K562 (cell line): ENCODE data around the gene TMEM135. TPM values are rescaled to one million over a fixed set of nuclear protein-coding genes. Genes with fewer than 3 reads are reported as not detected.

Experiments
- ATAC-seq: fragments of 200-7000 bp; cut with Tn5 transposase; 3 replicates; pipeline ENCODE4 v1.9.1; 2020; ENCODE audit warnings: moderate library complexity
- BruUV-seq: library from RNA; stranded (reverse); fragments of 400-500 nt; replicated peaks from 2 replicates; lab custom pipeline; 2021; lab: Mats Ljungman, UMichigan
- CTCF ChIA-PET: fragments of 300-600 bp; formaldehyde crosslinking; extraction: SDS; loops from one replicate; lab custom pipeline; 2021; ENCODE audit warnings: low intra/inter-chr PET ratio; lab: Yijun Ruan, JAX
- POLR2A ChIA-PET: fragments of 300-600, 350-650 bp; sonication (Branson Sonifier 250); formaldehyde crosslinking; extraction: SDS; loops from one replicate; lab custom pipeline; 2021; ENCODE audit warnings: antibody characterized with exemption, inconsistent platforms; lab: Yijun Ruan, JAX
- DNase-seq, 4 experiments: peaks; one replicate each; pipeline versions ENCODE4 v3.0.0 to v3.0.0-alpha.2; 2011 to 2018; ENCODE audit warnings: low spot score in 3 of 4, mixed read lengths in 3 of 4; ENCODE audit errors: extremely low read depth in 1 of 4
- FAIRE-seq: peaks from 2 replicates; lab custom pipeline; 2011; peaks lifted over from hg19 to GRCh38; lab: Jason Lieb, UNC
- H2AFZ ChIP-seq: 2 replicates; pipeline ENCODE4 v1.6.0; 2011; ENCODE audit warnings: low read depth, low read length, control low read depth, inconsistent platforms
- H3K27ac ChIP-seq: fragments of 200-600 bp; 3 replicates; pipeline ENCODE4 v1.8.0; 2011; ENCODE audit warnings: low read depth, mild to moderate bottlenecking, control low read depth, inconsistent platforms, low read length, moderate library complexity, mixed read lengths; ENCODE audit errors: extremely low read depth
- H3K27me3 ChIP-seq, 2 experiments: fragments of 300-600 bp in 1 of 2; 2 replicates in 1 of 2; 3 replicates in 1 of 2; pipeline versions ENCODE4 v1.6.0 to v1.8.0; 2011; ENCODE audit warnings: inconsistent platforms in 2 of 2, low read length in 2 of 2, mild to moderate bottlenecking in 1 of 2, mixed read lengths in 1 of 2, moderate library complexity in 1 of 2; ENCODE audit not compliant: control insufficient read depth in 2 of 2, insufficient read depth in 2 of 2
- H3K36me3 ChIP-seq: fragments of 300-600 bp; 3 replicates; pipeline ENCODE4 v1.8.0; 2011; ENCODE audit warnings: mild to moderate bottlenecking, low read length, inconsistent platforms; ENCODE audit not compliant: control insufficient read depth, insufficient read depth
- H3K4me1 ChIP-seq, 2 experiments: fragments of 200-600 bp in 1 of 2; replicated peaks in 1 of 2; 2 replicates in 1 of 2; 3 replicates in 1 of 2; pipeline versions ENCODE4 v1.5.1 to v1.8.0; 2011; ENCODE audit warnings: inconsistent platforms in 2 of 2, low read length in 2 of 2, mild to moderate bottlenecking in 1 of 2, mixed read lengths in 1 of 2, moderate library complexity in 1 of 2; ENCODE audit not compliant: control insufficient read depth in 2 of 2, insufficient read depth in 2 of 2
- H3K4me2 ChIP-seq: 2 replicates; pipeline ENCODE4 v1.6.1; 2011; ENCODE audit warnings: low read length, control low read depth, inconsistent platforms, mixed read lengths; ENCODE audit not compliant: insufficient read depth
- H3K4me3 ChIP-seq: fragments of 200-600 bp; sonication (generic), shearing (Covaris generic); 2 replicates; pipeline ENCODE4 v1.5.1; 2016; ENCODE audit warnings: control low read depth, inconsistent platforms
- H3K79me2 ChIP-seq: fragments of 200-600 bp; 3 replicates; pipeline ENCODE4 v1.8.0; 2011; ENCODE audit warnings: low read length, inconsistent platforms; ENCODE audit not compliant: control insufficient read depth, insufficient read depth
- H3K9ac ChIP-seq, 2 experiments: 2 replicates each; pipeline versions ENCODE4 v1.6.0 to v1.6.1; 2011; ENCODE audit warnings: low read depth in 2 of 2, low read length in 2 of 2, control low read depth in 1 of 2, inconsistent platforms in 1 of 2, mild to moderate bottlenecking in 1 of 2, mixed read lengths in 1 of 2; ENCODE audit not compliant: insufficient read depth in 1 of 2
- H3K9me1 ChIP-seq: one replicate; pipeline ENCODE4 v1.6.0; 2011; ENCODE audit warnings: inconsistent platforms, mild to moderate bottlenecking, low read length, moderate library complexity; ENCODE audit not compliant: control insufficient read depth, insufficient read depth
- H3K9me3 ChIP-seq: replicated peaks from 2 replicates; pipeline ENCODE4 v1.5.1; 2011; ENCODE audit warnings: low read depth, low read length, inconsistent platforms; ENCODE audit not compliant: control insufficient read depth, insufficient read depth
- H4K20me1 ChIP-seq: replicated peaks from 2 replicates; pipeline ENCODE4 v1.6.1; 2011; ENCODE audit warnings: low read length, inconsistent platforms, mixed read lengths; ENCODE audit not compliant: control insufficient read depth, insufficient read depth
- CBFA2T2 ChIP-seq: fragments of 450-650 bp; conservative IDR thresholded peaks from 2 replicates; pipeline ENCODE4 v1.6.1; 2017; ENCODE audit warnings: mild to moderate bottlenecking
- EP300 ChIP-seq: IDR thresholded peaks from 2 replicates; pipeline ENCODE4 v1.6.1; 2012; ENCODE audit warnings: low read length, improper control_type of control experiment
- ESRRA ChIP-seq: fragments of 450-650 bp; IDR thresholded peaks from 2 replicates; pipeline ENCODE4 v1.6.1; 2014; ENCODE audit warnings: low read depth, mild to moderate bottlenecking, moderate library complexity, borderline replicate concordance
- ETV5 ChIP-seq: sonication (generic); formaldehyde crosslinking; IDR thresholded peaks from 2 replicates; pipeline ENCODE4 v1.4.0; 2020; ENCODE audit warnings: low read depth, mild to moderate bottlenecking, missing genetic modification reagents
- FIP1L1 ChIP-seq: fragments of 200-400 bp; formaldehyde crosslinking; IDR thresholded peaks from 2 replicates; pipeline ENCODE4 v1.6.1; 2018; ENCODE audit warnings: mild to moderate bottlenecking, low read depth, low read length; ENCODE audit not compliant: poor library complexity, severe bottlenecking
- FOXJ2 ChIP-seq: fragments of 200-800 bp; sonication (Bioruptor generic); IDR thresholded peaks from 2 replicates; pipeline ENCODE4 v1.6.1; 2016; ENCODE audit warnings: missing genetic modification characterization, missing compliant biosample characterization
- HNRNPK ChIP-seq: fragments of 200-400 bp; formaldehyde crosslinking; IDR thresholded peaks from one replicate; pipeline ENCODE4 v1.6.1; 2018; ENCODE audit warnings: mild to moderate bottlenecking, low read depth, low read length; ENCODE audit not compliant: poor library complexity, severe bottlenecking
- NCOA6 ChIP-seq: fragments of 450-650 bp; IDR thresholded peaks from 2 replicates; pipeline ENCODE4 v1.6.1; 2017; ENCODE audit warnings: mild to moderate bottlenecking
- PREB ChIP-seq: sonication (generic); formaldehyde crosslinking; IDR thresholded peaks from 2 replicates; pipeline ENCODE4 v1.8.1; 2023; ENCODE audit warnings: mild to moderate bottlenecking, missing genetic modification reagents
- RNF2 ChIP-seq: sonication (generic); IDR thresholded peaks from 2 replicates; pipeline ENCODE4 v1.6.1; 2016
- SRSF9 ChIP-seq: fragments of 200-400 bp; formaldehyde crosslinking; IDR thresholded peaks from 2 replicates; pipeline ENCODE4 v1.6.1; 2017; ENCODE audit warnings: low read depth, low read length, borderline replicate concordance
- ZNF133 ChIP-seq: fragments of 250-450 bp; sonication (Bioruptor Pico); IDR thresholded peaks from 2 replicates; pipeline ENCODE4 v1.4.0; 2020; ENCODE audit warnings: mild to moderate bottlenecking
- ZSCAN32 ChIP-seq: fragments of 450-650 bp; formaldehyde crosslinking; IDR thresholded peaks from 2 replicates; pipeline ENCODE4 v1.4.0; 2020; ENCODE audit warnings: mild to moderate bottlenecking, moderate library complexity
- WGBS: fragments of 100-300 bp; shearing (Covaris generic); methylation state at CpG from one replicate; pipeline ENCODE4 v1.1.6; 2016; ENCODE audit warnings: low coverage, mixed read lengths; ENCODE audit not compliant: insufficient coverage; ENCODE audit errors: missing lambda C conversion rate; 5-methylcytosine and 5-hydroxymethylcytosine counted together
- in situ Hi-C: fragments of 300-500 bp; cut with MboI; formaldehyde crosslinking; loops from 4 replicates; pipeline ENCODE4 v1.15.0; 2018; ENCODE audit warnings: inconsistent platforms, mixed read lengths
- intact Hi-C: fragments of 100-400 bp; cut with micrococcal nuclease; formaldehyde crosslinking; loops from 2 replicates; pipeline ENCODE4 v1.14.2; 2022
- polyA plus RNA-seq, 8 experiments: library from polyadenylated mRNA; depleted of rRNA in 4 of 8; stranded (reverse) in 5 of 8; unstranded in 3 of 8; fragments of >200 nt; fragmentation: Nextera tagmentation in 2 of 8; fragmentation: Illumina TruSeq in 1 of 8; extraction: Ambion mirVana in 2 of 8; extraction: Trizol in 1 of 8; gene quantifications; 2 replicates each; pipeline versions ENCODE4 v1.2.1 to v1.2.3, GENCODE V29; 2011 to 2014; ENCODE audit warnings: inconsistent platforms in 1 of 8, missing spikeins in 1 of 8
- total RNA-seq, 7 experiments: library from RNA; depleted of rRNA in 6 of 7; stranded (reverse); fragments of >200 nt in 6 of 7; fragmentation: Illumina TruSeq in 2 of 7; extraction: Trizol in 2 of 7; gene quantifications; 2 replicates each; pipeline versions ENCODE4 v1.2.1 to v1.2.3, GENCODE V29; 2011 to 2021; ENCODE audit warnings: low replicate concordance in 1 of 7
- TF ChIP-seq, protein P1 (sequence below): fragments of 250-450 bp; sonication (Bioruptor Pico); IDR thresholded peaks from 2 replicates; pipeline ENCODE4 v1.4.0; 2020; ENCODE audit warnings: mild to moderate bottlenecking, moderate library complexity, borderline replicate concordance

The TMEM135 gene
- total and polyA plus RNA-seq, 9 of the 15 experiments (the other 6 are each of a cell fraction or from before 2014, with no cell fraction given): 17.3 to 53.6 (median 24.9) TPM

DNA sequence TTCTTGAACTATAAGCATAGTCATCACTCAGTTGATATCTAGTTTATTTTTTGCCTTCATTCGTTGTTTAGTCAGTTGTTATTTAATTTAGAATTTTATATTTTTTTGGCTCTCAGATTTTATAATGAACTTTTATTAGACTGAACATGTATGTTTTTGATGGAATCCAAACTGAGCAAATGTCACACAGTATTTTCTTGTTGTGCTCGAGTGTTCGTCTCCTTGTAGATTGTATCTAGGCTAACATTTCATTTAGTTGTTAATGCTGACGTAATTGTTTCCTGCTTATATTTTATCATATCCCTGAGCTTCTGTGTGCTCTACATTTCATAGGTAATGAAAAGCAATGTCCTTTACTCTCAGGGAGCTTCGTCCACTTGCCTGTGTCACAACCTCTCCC lies 286.2 kb downstream of the TMEM135 start:
- FAIRE-seq (no peak), DNase-seq (no peak), ATAC-seq (no peak)
- no TSS peak for BruUV-seq
- intact Hi-C loops: no loop called here
- H3K9ac ChIP-seq: no peak overlapping the region
- H3K4me2 ChIP-seq: no peak overlapping the region
- no peak overlapping the region for H2AFZ ChIP-seq
- no peaks in the 10 kb centered on the region for H3K27me3 ChIP-seq
- H3K9me3 ChIP-seq: no peaks in the 10 kb centered on the region
- in situ Hi-C loops: no loop called here
- peaks cover 14% of the 10 kb centered on the region; the same call in 2 of the 3 replicates for H3K36me3 ChIP-seq
- WGBS: 82% methylated on average over 5 of the region's 5 CpGs
- H3K79me2 ChIP-seq: no peaks in the 10 kb centered on the region
- POLR2A ChIA-PET: no interaction called here
- H3K9me1 ChIP-seq: no peaks in the 10 kb centered on the region
- no peak overlapping the region for H3K4me3 ChIP-seq
- no peaks in the 10 kb centered on the region for H3K4me1 ChIP-seq
- CTCF ChIA-PET: no interaction called here
- H4K20me1 ChIP-seq: no peaks in the 10 kb centered on the region
- H3K27ac ChIP-seq: no peak overlapping the region
- TF ChIP-seq ETV5 (CRISPR knock-in tag) (no peak), FIP1L1 (no peak), ZNF133 (no peak)

- Histone ChIP-seq H3K9me1 (no peaks in the 10 kb centered on the region), H4K20me1 (no peaks in the 10 kb centered on the region), H3K27me3 (no peaks in the 10 kb centered on the region), H3K9ac (no peak overlapping the region), H3K9me3 (no peaks in the 10 kb centered on the region), H3K4me1 (no peaks in the 10 kb centered on the region), H2AFZ (no peak overlapping the region), H3K4me3 (no peak overlapping the region), H3K4me2 (no peak overlapping the region), H3K79me2 (no peaks in the 10 kb centered on the region), H3K36me3 (peaks cover 14% of the 10 kb centered on the region; the same call in 2 of the 3 replicates), H3K27ac (no peak overlapping the region)
- in situ Hi-C loops (no loop called here), intact Hi-C loops (no loop called here)
- ATAC-seq: no peak
- no TSS peak for BruUV-seq
- ChIA-PET POLR2A (no interaction called here), CTCF (no interaction called here)
- no peak for DNase-seq
- FAIRE-seq: no peak
- TF ChIP-seq, protein P1, sequence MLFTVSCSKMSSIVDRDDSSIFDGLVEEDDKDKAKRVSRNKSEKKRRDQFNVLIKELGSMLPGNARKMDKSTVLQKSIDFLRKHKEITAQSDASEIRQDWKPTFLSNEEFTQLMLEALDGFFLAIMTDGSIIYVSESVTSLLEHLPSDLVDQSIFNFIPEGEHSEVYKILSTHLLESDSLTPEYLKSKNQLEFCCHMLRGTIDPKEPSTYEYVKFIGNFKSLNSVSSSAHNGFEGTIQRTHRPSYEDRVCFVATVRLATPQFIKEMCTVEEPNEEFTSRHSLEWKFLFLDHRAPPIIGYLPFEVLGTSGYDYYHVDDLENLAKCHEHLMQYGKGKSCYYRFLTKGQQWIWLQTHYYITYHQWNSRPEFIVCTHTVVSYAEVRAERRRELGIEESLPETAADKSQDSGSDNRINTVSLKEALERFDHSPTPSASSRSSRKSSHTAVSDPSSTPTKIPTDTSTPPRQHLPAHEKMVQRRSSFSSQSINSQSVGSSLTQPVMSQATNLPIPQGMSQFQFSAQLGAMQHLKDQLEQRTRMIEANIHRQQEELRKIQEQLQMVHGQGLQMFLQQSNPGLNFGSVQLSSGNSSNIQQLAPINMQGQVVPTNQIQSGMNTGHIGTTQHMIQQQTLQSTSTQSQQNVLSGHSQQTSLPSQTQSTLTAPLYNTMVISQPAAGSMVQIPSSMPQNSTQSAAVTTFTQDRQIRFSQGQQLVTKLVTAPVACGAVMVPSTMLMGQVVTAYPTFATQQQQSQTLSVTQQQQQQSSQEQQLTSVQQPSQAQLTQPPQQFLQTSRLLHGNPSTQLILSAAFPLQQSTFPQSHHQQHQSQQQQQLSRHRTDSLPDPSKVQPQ (CRISPR knock-in tag): no peak
- TF ChIP-seq PREB (no peak), ZSCAN32 (CRISPR knock-in tag) (no peak), ESRRA (no peak), NCOA6 (no peak), EP300 (no peak), HNRNPK (no peak), SRSF9 (no peak), RNF2 (no peak), CBFA2T2 (no peak), FOXJ2 (tag) (no peak)
Measured at GRCh38 chr11:87324817-87325489, 287.2 kb downstream of the TMEM135 start.
